GM13977 (cell line): ENCODE data around the gene TBC1D10A.

Experiments
- DNase-seq: peaks from one replicate; pipeline ENCODE4 v3.0.0; 2012; ENCODE audit warnings: low spot score
- in situ Hi-C: fragments of 300-500 bp; cut with MboI; formaldehyde crosslinking; loops from one replicate; pipeline ENCODE4 v1.12.0; 2022; ENCODE audit warnings: low sequenced_read_pairs, low pct_unique_long_range_greater_than_20kb, mixed read lengths, inconsistent platforms; ENCODE audit not compliant: unreplicated experiment
- TF ChIP-seq, protein P1 (sequence below): IDR thresholded peaks from 2 replicates; pipeline ENCODE4 v1.5.1; 2012; ENCODE audit warnings: mild to moderate bottlenecking, control low read depth; ENCODE audit not compliant: insufficient read depth; ENCODE audit errors: extremely low read depth, missing control alignments

TBC1D10A gene

DNA sequence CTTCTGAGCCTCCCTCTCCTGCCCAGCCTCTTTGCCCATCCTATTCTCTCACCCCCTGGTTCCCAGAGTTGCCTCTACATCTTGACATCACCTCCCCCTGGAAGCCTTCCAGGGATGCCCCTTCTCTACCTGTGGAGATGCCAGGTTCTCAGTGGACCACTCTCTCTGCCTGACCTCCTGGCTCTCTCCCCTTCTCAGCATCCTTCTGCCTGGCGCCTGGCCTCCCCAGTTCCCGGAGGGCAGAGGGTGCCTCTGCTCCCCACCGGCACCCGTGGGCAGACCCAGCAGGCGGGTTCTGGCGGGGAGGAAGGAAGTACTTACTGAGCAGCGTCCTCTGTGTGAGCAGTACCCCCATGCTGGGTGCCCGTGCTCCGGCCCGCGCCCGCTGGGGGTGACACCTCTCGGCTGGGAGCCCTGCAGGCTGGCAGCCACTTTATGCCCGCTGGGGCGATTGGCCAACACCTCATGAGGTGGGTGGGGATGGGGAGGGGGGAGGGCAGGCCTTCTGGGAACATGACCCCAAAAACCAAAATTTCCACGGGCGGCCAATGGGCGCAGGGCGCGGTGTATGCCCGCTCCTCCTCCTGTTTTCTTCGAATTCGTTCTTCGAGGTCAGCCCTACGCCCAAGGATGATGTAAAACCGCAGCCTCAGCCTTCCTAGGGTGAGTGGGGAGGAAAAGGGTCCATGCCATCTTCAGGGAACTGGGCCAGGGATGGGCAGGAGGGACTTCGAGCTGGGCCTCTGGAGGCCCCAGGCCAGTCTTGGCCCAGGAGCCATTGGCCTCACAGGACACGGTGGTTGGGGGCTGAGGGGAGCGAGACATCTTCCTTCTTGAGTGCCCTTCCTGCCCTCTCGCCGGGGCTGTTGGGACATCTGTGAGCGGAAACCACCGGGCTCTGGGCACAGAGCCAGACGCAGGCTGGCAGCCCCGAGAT, 60.0 kb downstream of the TBC1D10A start, which contains the start of gene OSM:
Gene OSM (minus strand): TSS at position 407 of the 937 bp plus-strand sequence. CDS start 52 bp downstream, at position 355.
- in situ Hi-C loops: loop anchor here (10.0 kb wide), 1 partner anchor 162 kb away; no protein-coding TSS in a partner anchor
- TF ChIP-seq, protein P1, sequence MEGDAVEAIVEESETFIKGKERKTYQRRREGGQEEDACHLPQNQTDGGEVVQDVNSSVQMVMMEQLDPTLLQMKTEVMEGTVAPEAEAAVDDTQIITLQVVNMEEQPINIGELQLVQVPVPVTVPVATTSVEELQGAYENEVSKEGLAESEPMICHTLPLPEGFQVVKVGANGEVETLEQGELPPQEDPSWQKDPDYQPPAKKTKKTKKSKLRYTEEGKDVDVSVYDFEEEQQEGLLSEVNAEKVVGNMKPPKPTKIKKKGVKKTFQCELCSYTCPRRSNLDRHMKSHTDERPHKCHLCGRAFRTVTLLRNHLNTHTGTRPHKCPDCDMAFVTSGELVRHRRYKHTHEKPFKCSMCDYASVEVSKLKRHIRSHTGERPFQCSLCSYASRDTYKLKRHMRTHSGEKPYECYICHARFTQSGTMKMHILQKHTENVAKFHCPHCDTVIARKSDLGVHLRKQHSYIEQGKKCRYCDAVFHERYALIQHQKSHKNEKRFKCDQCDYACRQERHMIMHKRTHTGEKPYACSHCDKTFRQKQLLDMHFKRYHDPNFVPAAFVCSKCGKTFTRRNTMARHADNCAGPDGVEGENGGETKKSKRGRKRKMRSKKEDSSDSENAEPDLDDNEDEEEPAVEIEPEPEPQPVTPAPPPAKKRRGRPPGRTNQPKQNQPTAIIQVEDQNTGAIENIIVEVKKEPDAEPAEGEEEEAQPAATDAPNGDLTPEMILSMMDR: no peak
- no peak for DNase-seq

DNA sequence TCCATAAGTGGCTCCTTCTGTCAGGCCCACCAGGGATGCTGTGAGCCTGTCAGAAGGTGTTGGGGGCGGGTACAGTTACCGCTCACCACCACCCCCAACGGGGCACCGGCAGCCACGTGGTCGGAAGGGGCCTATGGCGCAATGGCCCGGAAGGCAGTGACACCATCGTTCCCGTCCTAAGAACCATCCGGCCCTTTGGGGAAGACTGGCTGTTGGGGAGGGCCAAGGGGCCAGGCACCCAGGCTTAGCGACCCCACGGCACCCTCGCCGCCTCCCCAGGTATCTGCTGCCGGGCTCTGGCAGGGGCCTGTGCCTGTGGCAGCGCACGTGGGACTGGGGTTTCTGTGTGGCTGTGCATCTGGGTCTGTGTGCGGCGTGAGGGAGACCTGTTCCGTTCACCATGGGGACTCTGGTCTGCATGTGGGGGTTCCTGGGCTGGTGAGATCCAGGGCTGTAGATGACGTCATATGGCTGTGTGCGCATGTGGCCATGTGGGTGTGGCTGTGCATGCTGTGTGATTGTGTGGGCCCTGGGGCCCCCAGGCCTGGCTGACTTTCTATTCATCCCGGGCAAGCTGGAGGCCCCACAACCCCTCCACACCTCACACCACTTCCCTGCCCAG, 60.8 kb downstream of the TBC1D10A start:
- peak; percentile 91 for DNase-seq
- in situ Hi-C loops: loop anchor here (10.0 kb wide), 1 partner anchor 161 kb away; no protein-coding TSS in a partner anchor
- TF ChIP-seq, protein P1: no peak

DNA sequence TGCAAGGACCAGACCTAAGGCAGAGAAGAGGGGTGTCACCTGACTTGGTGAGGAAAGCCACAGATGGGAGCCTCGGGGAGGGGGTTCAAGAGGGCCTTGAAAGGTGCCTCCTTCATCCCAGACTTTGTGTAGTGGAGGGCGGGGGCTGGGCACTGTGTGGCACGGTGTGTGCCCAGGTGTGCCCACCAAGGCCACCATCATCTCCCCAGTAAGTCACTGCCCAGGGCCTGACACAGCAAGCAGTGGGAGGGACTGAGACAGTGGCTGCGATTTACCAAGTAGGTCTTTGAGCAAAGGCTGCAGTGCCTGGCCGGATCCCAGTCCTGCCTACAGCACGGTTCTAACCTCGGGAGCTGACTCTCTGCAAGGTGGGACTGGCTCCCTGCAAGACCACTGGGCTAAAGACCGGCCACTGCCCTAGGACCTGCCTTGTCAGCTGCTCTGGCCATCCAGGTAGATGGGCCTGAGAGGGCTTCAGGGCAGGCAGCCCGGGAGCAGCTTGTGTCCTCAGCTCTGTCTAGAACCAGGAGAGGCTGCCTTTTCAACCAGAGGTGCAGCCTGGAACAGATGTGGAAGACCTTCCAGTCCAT, 61.5 kb downstream of the TBC1D10A start:
- in situ Hi-C loops: loop anchor here (10.0 kb wide), 1 partner anchor 160 kb away; no protein-coding TSS in a partner anchor
- TF ChIP-seq, protein P1: no peak
- no peak for DNase-seq

DNA sequence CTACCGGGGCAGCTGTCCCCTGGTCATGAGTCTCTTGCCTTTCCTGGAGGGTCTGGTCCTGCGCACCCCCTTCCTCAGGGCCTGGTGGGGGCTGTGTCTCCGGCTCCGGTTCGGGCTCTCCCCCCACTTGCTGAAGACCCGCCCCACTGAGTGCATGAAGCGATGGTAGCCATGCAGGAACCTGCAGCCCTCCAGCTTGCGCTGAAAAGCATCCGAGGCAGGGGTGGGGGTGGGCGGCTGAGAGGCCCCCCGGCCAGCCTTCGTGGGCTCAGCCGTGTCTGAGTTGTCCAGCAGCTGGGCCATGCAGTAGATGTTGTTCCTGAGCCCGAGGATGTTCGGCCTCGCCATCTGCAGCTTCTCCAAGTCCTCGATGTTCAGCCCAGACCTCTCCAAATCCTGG, 62.9 kb downstream of the TBC1D10A start:
- in situ Hi-C loops: loop anchor here (10.0 kb wide), 1 partner anchor 159 kb away; no protein-coding TSS in a partner anchor
- TF ChIP-seq, protein P1: no peak
- DNase-seq: no peak

DNA sequence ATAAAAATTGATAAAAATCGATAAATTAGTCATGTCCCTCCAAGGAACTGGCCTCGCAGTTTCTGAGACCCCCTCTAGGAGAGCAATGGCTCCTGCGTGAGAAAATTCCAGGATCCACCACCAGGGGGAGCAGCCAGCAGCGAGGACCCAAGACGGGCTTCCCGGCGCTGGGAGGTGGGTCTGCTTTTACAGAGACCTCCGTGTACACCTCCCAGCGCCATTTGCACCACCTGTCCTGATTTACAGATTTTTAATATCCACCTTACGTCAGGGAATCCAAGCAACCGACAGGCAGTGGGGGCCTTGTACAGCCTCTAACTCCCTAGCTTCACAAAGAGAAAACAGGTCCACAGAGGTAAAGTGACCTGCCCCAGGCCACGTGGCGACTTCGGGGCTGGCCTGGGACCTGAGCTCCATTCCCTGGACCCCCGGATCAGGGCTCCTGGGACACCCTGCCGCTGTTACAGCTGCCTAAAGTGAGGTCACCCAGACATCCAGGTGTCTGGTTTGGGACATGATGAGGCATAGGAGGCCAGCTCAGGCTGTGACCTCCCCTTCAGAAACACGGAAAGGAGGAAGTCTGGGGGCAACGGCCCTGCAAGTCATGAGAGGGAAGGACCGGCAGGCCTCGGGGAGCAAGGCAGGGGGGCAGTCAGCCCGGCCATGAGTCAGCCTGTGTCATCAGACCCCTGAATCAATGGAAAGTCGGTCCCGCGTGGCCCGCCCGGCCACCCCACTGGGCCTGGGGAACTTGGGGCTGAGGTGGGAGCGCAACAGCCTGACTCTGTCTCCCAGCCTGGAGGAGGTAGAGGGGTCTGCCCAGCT, 63.6 kb downstream of the TBC1D10A start:
- DNase-seq: peak; percentile 82
- TF ChIP-seq, protein P1: peak; percentile 88
- in situ Hi-C loops: loop anchor here (10.0 kb wide), 1 partner anchor 158 kb away; no protein-coding TSS in a partner anchor
